CD14-positive monocyte (primary cell): ENCODE data around the gene VGF. TPM values are rescaled to one million over a fixed set of nuclear protein-coding genes. Genes with fewer than 3 reads are reported as not detected.

Source experiments
- DNase-seq, 3 donors: peaks; one replicate each; pipeline ENCODE4 v3.0.0-alpha.2; 2011 to 2022
- H2AFZ ChIP-seq: 2 replicates; pipeline ENCODE4 v1.6.0; 2012; ENCODE audit warnings: mild to moderate bottlenecking, low read depth, low read length, inconsistent platforms; ENCODE audit not compliant: insufficient read depth, poor library complexity, severe bottlenecking
- H3K27ac ChIP-seq, 2 donors: 1 replicate in 1 of 2; 2 replicates in 1 of 2; pipeline ENCODE4 v1.5.1; 2012 to 2013; ENCODE audit warnings: low read length in 2 of 2, control low read depth in 1 of 2, inconsistent platforms in 1 of 2, low read depth in 1 of 2, mild to moderate bottlenecking in 1 of 2
- H3K27me3 ChIP-seq, 2 donors: one replicate each; pipeline versions ENCODE4 v1.6.0 to v1.6.1; 2011 to 2013; ENCODE audit warnings: low read length in 2 of 2; ENCODE audit not compliant: control insufficient read depth in 2 of 2, insufficient read depth in 2 of 2
- H3K36me3 ChIP-seq, 2 donors: replicated peaks in 1 of 2; 1 replicate in 1 of 2; 2 replicates in 1 of 2; pipeline versions ENCODE4 v1.5.1 to v1.6.1; 2012 to 2013; ENCODE audit warnings: low read length in 2 of 2, control low read depth in 1 of 2, inconsistent platforms in 1 of 2, mild to moderate bottlenecking in 1 of 2; ENCODE audit not compliant: insufficient read depth in 2 of 2, control insufficient read depth in 1 of 2
- H3K4me1 ChIP-seq, 2 donors: 1 replicate in 1 of 2; 2 replicates in 1 of 2; pipeline versions ENCODE4 v1.5.1 to v1.6.1; 2012 to 2013; ENCODE audit warnings: low read length in 2 of 2, control low read depth in 1 of 2, inconsistent platforms in 1 of 2, mild to moderate bottlenecking in 1 of 2, moderate library complexity in 1 of 2; ENCODE audit not compliant: insufficient read depth in 2 of 2, control insufficient read depth in 1 of 2
- H3K4me2 ChIP-seq: replicated peaks from 2 replicates; pipeline ENCODE3; 2012; ENCODE audit warnings: low read length, moderate library complexity, mild to moderate bottlenecking; ENCODE audit not compliant: poor library complexity, severe bottlenecking; ENCODE audit errors: extremely low read depth
- H3K4me3 ChIP-seq, 3 experiments: fragments of 200-600 bp in 1 of 3; sonication (generic) in 1 of 3; replicated peaks in 1 of 3; 1 replicate in 2 of 3; 2 replicates in 1 of 3; pipeline ENCODE4 v1.5.1; 2011 to 2013; ENCODE audit warnings: low read length in 3 of 3, mild to moderate bottlenecking in 3 of 3, control low read depth in 2 of 3, low read depth in 2 of 3, inconsistent platforms in 1 of 3, moderate library complexity in 1 of 3
- H3K79me2 ChIP-seq: 2 replicates; pipeline ENCODE4 v1.6.0; 2012; ENCODE audit warnings: mild to moderate bottlenecking, control low read depth, inconsistent platforms, low read length, moderate library complexity; ENCODE audit not compliant: insufficient read depth
- H3K9ac ChIP-seq: 2 replicates; pipeline ENCODE4 v1.6.0; 2017; ENCODE audit warnings: low read length, mild to moderate bottlenecking; ENCODE audit not compliant: insufficient read depth, poor library complexity, severe bottlenecking
- H3K9me3 ChIP-seq, 2 donors: replicated peaks in 1 of 2; 1 replicate in 1 of 2; 2 replicates in 1 of 2; pipeline versions ENCODE4 v1.5.1 to v1.6.1; 2012 to 2013; ENCODE audit warnings: low read length in 2 of 2, control low read depth in 1 of 2; ENCODE audit not compliant: control insufficient read depth in 1 of 2, insufficient read depth in 1 of 2
- H4K20me1 ChIP-seq: 2 replicates; pipeline ENCODE4 v1.6.0; 2012; ENCODE audit warnings: mild to moderate bottlenecking, low read length, control low read depth, moderate library complexity; ENCODE audit not compliant: insufficient read depth
- H3K27ac Mint-ChIP-seq, 7 donors: one replicate each; pipeline ENCODE4 v1.8.0; 2020; ENCODE audit warnings: mild to moderate bottlenecking in 7 of 7, mixed read lengths in 7 of 7, moderate library complexity in 6 of 7, inconsistent platforms in 2 of 7
- H3K27me3 Mint-ChIP-seq, 3 donors: one replicate each; pipeline ENCODE4 v1.8.0; 2021 to 2022; ENCODE audit warnings: low read depth in 3 of 3, mild to moderate bottlenecking in 3 of 3, mixed read lengths in 3 of 3, moderate library complexity in 3 of 3, inconsistent platforms in 1 of 3
- H3K36me3 Mint-ChIP-seq, 2 donors: one replicate each; pipeline ENCODE4 v1.8.0; 2020; ENCODE audit warnings: mixed read lengths in 2 of 2, inconsistent platforms in 1 of 2, mild to moderate bottlenecking in 1 of 2
- H3K4me1 Mint-ChIP-seq: one replicate; pipeline ENCODE4 v1.8.0; 2020; ENCODE audit warnings: mild to moderate bottlenecking, mixed read lengths
- H3K4me3 Mint-ChIP-seq, 2 donors: one replicate each; pipeline ENCODE4 v1.8.0; 2020; ENCODE audit warnings: mild to moderate bottlenecking in 2 of 2, mixed read lengths in 2 of 2, moderate library complexity in 1 of 2
- H3K9me3 Mint-ChIP-seq, 7 donors: one replicate each; pipeline ENCODE4 v1.8.0; 2020 to 2022; ENCODE audit warnings: mixed read lengths in 7 of 7, mild to moderate bottlenecking in 6 of 7, moderate library complexity in 6 of 7, inconsistent platforms in 2 of 7
- CTCF ChIP-seq: fragments of 200-600 bp; IDR thresholded peaks from one replicate; pipeline ENCODE4 v1.8.0; 2022; ENCODE audit warnings: antibody characterized with exemption, mild to moderate bottlenecking
- WGBS: methylation state at CpG from one replicate; pipeline ENCODE4 v1.1.5; 2013; ENCODE audit warnings: missing lambda C conversion rate; ENCODE audit not compliant: insufficient coverage; 5-methylcytosine and 5-hydroxymethylcytosine counted together
- intact Hi-C, 2 donors: fragments of 100-400 bp; cut with micrococcal nuclease; formaldehyde crosslinking; loops; one replicate each; pipeline versions ENCODE4 v1.15.0 to v1.15.1; 2023
- polyA plus RNA-seq, 3 donors: library from polyadenylated mRNA; depleted of rRNA in 1 of 3; unstranded in 2 of 3; stranded (reverse) in 1 of 3; fragments of 300-500 nt in 2 of 3; fragments of >200 nt in 1 of 3; fragmentation: Illumina TruSeq in 2 of 3; gene quantifications; 1 replicate in 2 of 3; 2 replicates in 1 of 3; pipeline ENCODE4 v1.2.3, GENCODE V29; 2012 to 2021

The VGF gene
- polyA plus RNA-seq, 3 donors: not detected

GRCh38 chr7:101140339-101140699, 25.1 kb downstream of the VGF start:
- H4K20me1 ChIP-seq: no peaks in the 10 kb centered on the region
- no peak for DNase-seq
- H3K4me3 ChIP-seq: no peak overlapping the region
- peaks cover 17 to 31% (median 29%) of the 10 kb centered on the region in 3 donors for H3K27me3 Mint-ChIP-seq
- no peak overlapping the region for H2AFZ ChIP-seq
- no peak for TF ChIP-seq CTCF
- no peaks in the 10 kb centered on the region for H3K79me2 ChIP-seq
- no peaks in the 10 kb centered on the region for H3K36me3 ChIP-seq
- no peak overlapping the region for H3K4me2 ChIP-seq
- intact Hi-C loops: loop anchor here (5.0 to 10.0 kb wide), 3 partner anchors 52 to 144 kb away; partner anchors contain the start of gene FIS1 (in 1 of the 2)
- peaks cover 0 to 2% of the 10 kb centered on the region in 2 donors for H3K36me3 Mint-ChIP-seq
- peaks cover 21 to 26% of the 10 kb centered on the region in 2 donors for H3K4me1 ChIP-seq
- peaks cover 0 to 5% (median 0%) of the 10 kb centered on the region in 7 donors for H3K9me3 Mint-ChIP-seq
- no peak overlapping the region for H3K27ac ChIP-seq
- H3K4me3 Mint-ChIP-seq: no peak overlapping the region
- peaks cover 0 to 4% of the 10 kb centered on the region in 2 donors for H3K27me3 ChIP-seq
- WGBS: no CpG with 5 or more reads among the region's 3 CpGs
- H3K9me3 ChIP-seq: no peaks in the 10 kb centered on the region
- peaks cover 41% of the 10 kb centered on the region for H3K4me1 Mint-ChIP-seq
- no peak overlapping the region for H3K9ac ChIP-seq
- H3K27ac Mint-ChIP-seq: peak overlapping the region in 4 of 7 donors; percentile 30 to 73 (median 56)

- no peaks in the 10 kb centered on the region for H4K20me1 ChIP-seq
- Mint-ChIP-seq H3K9me3 (peaks cover 0 to 5% (median 0%) of the 10 kb centered on the region in 7 donors), H3K36me3 (peaks cover 0 to 2% of the 10 kb centered on the region in 2 donors), H3K4me3 (peak overlapping the region; percentile 51 to 83), H3K27ac (peak overlapping the region; percentile 90 to 97 (median 93)), H3K4me1 (peaks cover 52% of the 10 kb centered on the region), H3K27me3 (peaks cover 11 to 37% (median 29%) of the 10 kb centered on the region in 3 donors)
- peak overlapping the region; percentile 78 for H3K9ac ChIP-seq
- H3K4me1 ChIP-seq: peaks cover 28 to 42% of the 10 kb centered on the region in 2 donors
- TF ChIP-seq CTCF: peak; percentile 98
- peak; percentile 96 to 99 (median 98) for DNase-seq
- H3K4me3 ChIP-seq: peak overlapping the region in 2 of 3 experiments; percentile 17 to 44
- peak overlapping the region; percentile 71 to 96 for H3K27ac ChIP-seq
- peak overlapping the region; percentile 37 for H2AFZ ChIP-seq
- no peaks in the 10 kb centered on the region for H3K36me3 ChIP-seq
- peak overlapping the region; percentile 50 for H3K4me2 ChIP-seq
- 0% methylated on average over 3 of the region's 16 CpGs for WGBS
- no peaks in the 10 kb centered on the region for H3K79me2 ChIP-seq
- no peaks in the 10 kb centered on the region for H3K9me3 ChIP-seq
- H3K27me3 ChIP-seq: peaks cover 0 to 4% of the 10 kb centered on the region in 2 donors
- intact Hi-C loops: loop anchor here (5.0 kb wide), 1 partner anchor 36 kb away; no protein-coding TSS in a partner anchor
These were observed 27.0 kb downstream of the VGF start for GRCh38 chr7:101138213-101138870.
